HCT116 (cell line): ENCODE data around the gene HSD17B1. TPM values are rescaled to one million over a fixed set of nuclear protein-coding genes. Genes with fewer than 3 reads are reported as not detected.

Experiments
- ATAC-seq: fragments of 200-7000 bp; cut with Tn5 transposase; 2 replicates; pipeline ENCODE4 v1.9.1; 2020; ENCODE audit warnings: mild to moderate bottlenecking, moderate library complexity
- BruUV-seq: library from RNA; stranded (reverse); fragments of 400-500 nt; replicated peaks from 2 replicates; lab custom pipeline; 2021; lab: Mats Ljungman, UMichigan
- CTCF ChIA-PET: fragments of 300-600 bp; sonication (Branson Sonifier 250); formaldehyde crosslinking; loops from one replicate; lab custom pipeline; 2021; ENCODE audit warnings: antibody characterized with exemption; lab: Charles Lee
- POLR2A ChIA-PET: fragments of 300-600, 350-600 bp; sonication (Branson Sonifier 250); formaldehyde crosslinking; loops from one replicate; lab custom pipeline; 2021; ENCODE audit warnings: antibody characterized with exemption; lab: Charles Lee
- RAD21 ChIA-PET, 2 experiments: fragments of 300-600 bp; sonication (Branson Sonifier 250); formaldehyde crosslinking; loops; one replicate each; lab custom pipeline; 2023; ENCODE audit warnings: low total read pairs in 2 of 2; ENCODE audit not compliant: uncharacterized antibody in 2 of 2, unreplicated experiment in 2 of 2, low non-redundant PET in 1 of 2; lab: Charles Lee
- DNase-seq: peaks from one replicate; pipeline ENCODE4 v3.0.0-alpha.2; 2010; ENCODE audit warnings: low read depth, low spot score
- H2AFZ ChIP-seq: fragments of 200-600 bp; shearing (Covaris generic), sonication (generic); 2 replicates; pipeline ENCODE4 v1.6.1; 2017; ENCODE audit warnings: low read depth, mixed run types, mixed read lengths, antibody characterized with exemption, low read length; ENCODE audit not compliant: poor library complexity, severe bottlenecking
- H3K27ac ChIP-seq: 2 replicates; pipeline ENCODE4 v1.5.1; 2012; ENCODE audit warnings: low read depth, low read length
- H3K27me3 ChIP-seq: fragments of 200-600 bp; sonication (generic); 2 replicates; pipeline ENCODE4 v1.6.1; 2016; ENCODE audit warnings: mixed run types, low read length, mixed read lengths; ENCODE audit not compliant: insufficient read depth
- H3K36me3 ChIP-seq, 2 experiments: fragments of 200-500 bp in 1 of 2; fragments of 200-600 bp in 1 of 2; sonication (Bioruptor generic) in 1 of 2; sonication (generic) in 1 of 2; 2 replicates each; pipeline versions ENCODE4 v1.5.1 to v1.6.1; 2014 to 2016; ENCODE audit warnings: low read length in 2 of 2, inconsistent platforms in 1 of 2, mixed read lengths in 1 of 2, mixed run types in 1 of 2; ENCODE audit not compliant: insufficient read depth in 2 of 2, control insufficient read depth in 1 of 2
- H3K4me1 ChIP-seq, 2 experiments: fragments of 200-600 bp in 1 of 2; sonication (generic) in 1 of 2; 2 replicates each; pipeline versions ENCODE4 v1.5.1 to v1.6.1; 2012 to 2017; ENCODE audit warnings: low read length in 2 of 2, inconsistent platforms in 1 of 2, mild to moderate bottlenecking in 1 of 2, mixed read lengths in 1 of 2, mixed run types in 1 of 2, moderate library complexity in 1 of 2; ENCODE audit not compliant: insufficient read depth in 2 of 2, control insufficient read depth in 1 of 2
- H3K4me2 ChIP-seq: fragments of 200-600 bp; sonication (generic); 2 replicates; pipeline ENCODE4 v1.6.1; 2017; ENCODE audit warnings: mixed run types, low read length, mixed read lengths
- H3K4me3 ChIP-seq, 2 experiments: fragments of 200-600 bp in 1 of 2; sonication (generic) in 1 of 2; replicated peaks in 1 of 2; 2 replicates each; pipeline ENCODE4 v1.5.1; 2011 to 2016; ENCODE audit warnings: low read length in 2 of 2, control low read depth in 1 of 2, low read depth in 1 of 2, mild to moderate bottlenecking in 1 of 2, mixed read lengths in 1 of 2, mixed run types in 1 of 2
- H3K79me2 ChIP-seq: fragments of 200-600 bp; sonication (generic); 2 replicates; pipeline ENCODE4 v1.6.1; 2017; ENCODE audit warnings: mild to moderate bottlenecking, mixed run types, low read length, moderate library complexity, mixed read lengths; ENCODE audit not compliant: insufficient read depth
- H3K9ac ChIP-seq: fragments of 200-600 bp; sonication (generic); 2 replicates; pipeline ENCODE4 v1.6.1; 2016; ENCODE audit warnings: low read length, mixed read lengths
- H3K9me2 ChIP-seq: fragments of 200-600 bp; sonication (generic), shearing (Covaris generic); 2 replicates; pipeline ENCODE4 v1.6.1; 2017; ENCODE audit warnings: mixed run types, mild to moderate bottlenecking, moderate library complexity; ENCODE audit not compliant: insufficient read depth
- H3K9me3 ChIP-seq, 2 experiments: fragments of 200-500 bp in 1 of 2; fragments of 200-600 bp in 1 of 2; sonication (Bioruptor generic) in 1 of 2; sonication (generic) in 1 of 2; 2 replicates each; pipeline ENCODE4 v1.6.1; 2014 to 2017; ENCODE audit warnings: low read length in 2 of 2, mixed read lengths in 2 of 2, inconsistent platforms in 1 of 2, low read depth in 1 of 2, mild to moderate bottlenecking in 1 of 2, mixed run types in 1 of 2, moderate library complexity in 1 of 2; ENCODE audit not compliant: control insufficient read depth in 1 of 2, insufficient read depth in 1 of 2
- H4K20me1 ChIP-seq: fragments of 200-600 bp; sonication (generic), shearing (Covaris generic); 2 replicates; pipeline ENCODE4 v1.6.1; 2017; ENCODE audit warnings: mixed run types, mild to moderate bottlenecking, moderate library complexity; ENCODE audit not compliant: insufficient read depth
- CBX3 ChIP-seq: IDR thresholded peaks from 2 replicates; pipeline ENCODE4 v1.6.1; 2012; ENCODE audit warnings: low read depth
- CEBPB ChIP-seq: IDR thresholded peaks from 2 replicates; pipeline ENCODE4 v1.6.1; 2012; ENCODE audit warnings: low read depth
- CTCF ChIP-seq, 3 experiments: fragments of 200-600 bp in 1 of 3; sonication (generic) in 1 of 3; IDR thresholded peaks in 2 of 3; conservative IDR thresholded peaks in 1 of 3; 2 replicates each; pipeline ENCODE4 v1.5.1; 2012 to 2017; ENCODE audit warnings: low read depth in 2 of 3, low read length in 2 of 3, antibody characterized with exemption in 1 of 3, borderline replicate concordance in 1 of 3, control low read depth in 1 of 3, mild to moderate bottlenecking in 1 of 3, mixed read lengths in 1 of 3, mixed run types in 1 of 3, moderate library complexity in 1 of 3; ENCODE audit not compliant: insufficient read depth in 1 of 3
- EGR1 ChIP-seq: IDR thresholded peaks from 2 replicates; pipeline ENCODE4 v1.6.1; 2012; ENCODE audit warnings: low read depth
- ELF1 ChIP-seq: IDR thresholded peaks from 2 replicates; pipeline ENCODE4 v1.6.1; 2012; ENCODE audit warnings: low read depth, borderline replicate concordance
- EZH2 ChIP-seq: fragments of 200-600 bp; sonication (generic); IDR thresholded peaks from 2 replicates; pipeline ENCODE4 v1.6.1; 2017; ENCODE audit warnings: antibody characterized with exemption, mixed run types
- FOSL1 ChIP-seq: IDR thresholded peaks from 2 replicates; pipeline ENCODE4 v1.6.1; 2012; ENCODE audit warnings: low read depth
- JUND ChIP-seq: IDR thresholded peaks from 2 replicates; pipeline ENCODE4 v1.6.1; 2012
- MAX ChIP-seq: IDR thresholded peaks from 2 replicates; pipeline ENCODE4 v1.6.1; 2012
- POLR2AphosphoS5 ChIP-seq: IDR thresholded peaks from 2 replicates; pipeline ENCODE4 v1.6.1; 2011; ENCODE audit warnings: mild to moderate bottlenecking, low read depth, low read length, moderate library complexity
- SP1 ChIP-seq: IDR thresholded peaks from 2 replicates; pipeline ENCODE4 v1.6.1; 2012; ENCODE audit warnings: low read depth
- SRF ChIP-seq: IDR thresholded peaks from 2 replicates; pipeline ENCODE4 v1.6.1; 2012; ENCODE audit warnings: low read depth
- TCF7L2 ChIP-seq: IDR thresholded peaks from 2 replicates; pipeline ENCODE4 v1.7.0; 2011; ENCODE audit warnings: borderline replicate concordance, inconsistent platforms; ENCODE audit not compliant: insufficient read depth, insufficient read length; ENCODE audit errors: extremely low read depth
- YY1 ChIP-seq: IDR thresholded peaks from 2 replicates; pipeline ENCODE4 v1.6.1; 2011; ENCODE audit warnings: low read length, low read depth, moderate library complexity, mild to moderate bottlenecking; ENCODE audit not compliant: insufficient replicate concordance; ENCODE audit errors: extremely low read depth
- ZFX ChIP-seq: fragments of 450-650 bp; IDR thresholded peaks from 2 replicates; pipeline ENCODE4 v1.6.1; 2017
- intact Hi-C: fragments of 100-400 bp; cut with micrococcal nuclease; formaldehyde crosslinking; loops from 2 replicates; pipeline ENCODE4 v1.10.0; 2022
- total RNA-seq: library from RNA; stranded (reverse); gene quantifications from one replicate; pipeline ENCODE4 v1.2.1, GENCODE V29; 2021; ENCODE audit not compliant: unreplicated experiment

Gene HSD17B1
- total RNA-seq, 1 experiment from 2014 or later = 1.4 TPM

GRCh38 chr17:42519546-42520491, 32.9 kb upstream of the HSD17B1 start:
- no peaks in the 10 kb centered on the region for H3K27me3 ChIP-seq
- RAD21 ChIA-PET = interaction anchor here (0.6 to 1.5 kb wide), 4 partner anchors 8 to 796 kb away, joined by 3 to 5 read pairs (median 4); no protein-coding TSS in a partner anchor
- TF ChIP-seq JUND (peak; percentile 94), ZFX (no peak), MAX (peak; percentile 92), CEBPB (no peak), SRF (peak; percentile 100), EGR1 (peak; percentile 49; the same call in 1 of the 2 replicates), TCF7L2 (peak; percentile 79), SP1 (peak; percentile 96), EZH2 (no peak), CTCF (IDR thresholded peaks at IDR 0.05 in 2 of 3, conservative IDR thresholded peaks at IDR 0.05 in 1 of 3; ENCODE audit: borderline replicate concordance in 1 of 3, insufficient read depth in 1 of 3, low read depth in 2 of 3, low read length in 2 of 3) (no peak), FOSL1 (peak; percentile 90), YY1 (peak; percentile 64), POLR2AphosphoS5 (peak; percentile 70), CBX3 (peak; percentile 72; the same call in 1 of the 2 replicates), ELF1 (no peak)
- TF ChIP-seq, all 23 proteins: peak for 10
- peak overlapping the region; percentile 78 for H3K4me2 ChIP-seq
- no peak overlapping the region for H2AFZ ChIP-seq
- DNase-seq (peak; percentile 92), ATAC-seq (peak; percentile 73)
- BruUV-seq = TSS peak; percentile 68
- peak overlapping the region; percentile 63 for H3K9ac ChIP-seq
- peaks cover 3 to 5% of the 10 kb centered on the region in 2 experiments; a peak in 2 of 4 replicates for H3K36me3 ChIP-seq
- CTCF ChIA-PET = interaction anchor here (0.6 to 2.6 kb wide), 7 partner anchors 7 to 198 kb away, joined by 3 to 22 read pairs (median 5); no protein-coding TSS in a partner anchor
- no peaks in the 10 kb centered on the region for H3K9me3 ChIP-seq
- H4K20me1 ChIP-seq = no peaks in the 10 kb centered on the region
- H3K4me3 ChIP-seq = peak overlapping the region; percentile 2 to 35; a peak in 2 of 4 replicates
- H3K27ac ChIP-seq = peak overlapping the region; percentile 93
- H3K4me1 ChIP-seq = peaks cover 39 to 63% of the 10 kb centered on the region in 2 experiments
- H3K79me2 ChIP-seq = no peaks in the 10 kb centered on the region
- POLR2A ChIA-PET = interaction anchor here (1.7 to 4.6 kb wide), 5 partner anchors 7 to 110 kb away, joined by 5 to 28 read pairs (median 7); partner anchors contain the start of genes CAVIN1 and NAGLU
- intact Hi-C loops = loop anchor here (5.0 to 10.0 kb wide), 2 partner anchors 113 to 495 kb away; partner anchors contain the start of gene NKIRAS2
- no peaks in the 10 kb centered on the region for H3K9me2 ChIP-seq
